ENCODE measurements around the gene GRID2IP. TPM values are rescaled to one million over a fixed set of nuclear protein-coding genes. Genes with fewer than 3 reads are reported as not detected.

GRID2IP gene
- total RNA-seq (2021) (0.13 TPM in 1 of 2 replicates, not detected in the other), Bru-seq, nascent RNA (percentile 6 among the genes with signal in this experiment), BruChase-seq, experiment 1, labeled RNA remaining after a 2-hour chase (percentile 7 among the genes with signal in this experiment), BruChase-seq, experiment 2, labeled RNA remaining after a 6-hour chase (percentile 5 among the genes with signal in this experiment)
- long read RNA-seq = 0 reads

GRCh38 chr7:6551016-6551511 is at the start of gene GRID2IP:
Gene GRID2IP, minus strand, starts transcription at chr7:6551461. Its CDS starts 25 bp downstream, at chr7:6551436.
- CTCF ChIA-PET = no interaction called here
- BruUV-seq (replicated peaks) = no TSS peak
- POLR2A ChIA-PET (ENCODE audit: low non-redundant PET) = no interaction called here
- Histone ChIP-seq H3K9me3 (ENCODE audit: low read depth, low read length, poor library complexity, severe bottlenecking) (no peaks in the 10 kb centered on the region), H3K4me3 (ENCODE audit: low read depth, low read length, poor library complexity, severe bottlenecking) (no peak within 1 kb of the TSS), H3K36me3 (ENCODE audit: insufficient read depth, low read length, poor library complexity, severe bottlenecking) (no peaks in the 10 kb centered on the region), H3K27me3 (replicated peaks; ENCODE audit: insufficient read depth, low read depth, low read length, poor library complexity) (no peaks in the 10 kb centered on the region), H3K4me1 (ENCODE audit: insufficient read depth, low read length, poor library complexity, severe bottlenecking) (no peaks in the 10 kb centered on the region), H3K27ac (ENCODE audit: low read depth, low read length, poor library complexity, severe bottlenecking) (no peak within 1 kb of the TSS)
- no peak for TF ChIP-seq CTCF (conservative IDR thresholded peaks at IDR 0.05; ENCODE audit: low read depth, low read length)
- TF ChIP-seq EZH2 (IDR thresholded peaks at IDR 0.05; ENCODE audit: borderline replicate concordance, low read depth, low read length, poor library complexity, severe bottlenecking) = no peak
- intact Hi-C loops (cut with micrococcal nuclease; ENCODE audit: unreplicated experiment) = no loop called here
- no peak for DNase-seq (ENCODE audit: low spot score)

- no TSS peak for BruUV-seq (replicated peaks)
- H3K27me3 ChIP-seq (replicated peaks; ENCODE audit: insufficient read depth, low read depth, low read length, poor library complexity) = no peaks in the 10 kb centered on the region
- no peak overlapping the region for H3K27ac ChIP-seq (ENCODE audit: low read depth, low read length, poor library complexity, severe bottlenecking)
- intact Hi-C loops (cut with micrococcal nuclease; ENCODE audit: unreplicated experiment) = no loop called here
- CTCF ChIA-PET = interaction anchor here (0.7 kb wide), 1 partner anchor 10 kb away, joined by 3 read pairs; no protein-coding TSS in a partner anchor
- H3K36me3 ChIP-seq (ENCODE audit: insufficient read depth, low read length, poor library complexity, severe bottlenecking) = peaks cover 55% of the 10 kb centered on the region
- POLR2A ChIA-PET (ENCODE audit: low non-redundant PET) = no interaction called here
- H3K9me3 ChIP-seq (ENCODE audit: low read depth, low read length, poor library complexity, severe bottlenecking) = no peaks in the 10 kb centered on the region
- DNase-seq (ENCODE audit: low spot score) = no peak
- H3K4me3 ChIP-seq (ENCODE audit: low read depth, low read length, poor library complexity, severe bottlenecking) = no peak overlapping the region
- H3K4me1 ChIP-seq (ENCODE audit: insufficient read depth, low read length, poor library complexity, severe bottlenecking) = no peaks in the 10 kb centered on the region
- TF ChIP-seq CTCF (conservative IDR thresholded peaks at IDR 0.05; ENCODE audit: low read depth, low read length) (no peak), EZH2 (IDR thresholded peaks at IDR 0.05; ENCODE audit: borderline replicate concordance, low read depth, low read length, poor library complexity, severe bottlenecking) (no peak)
These were observed 48.8 kb upstream of the GRID2IP start for GRCh38 chr7:6600093-6600492.

GRCh38 chr7:6590645-6591110 is 39.4 kb upstream of the GRID2IP start:
- ChIA-PET POLR2A (ENCODE audit: low non-redundant PET) (no interaction called here), CTCF (no interaction called here)
- no TSS peak for BruUV-seq (replicated peaks)
- no peak for TF ChIP-seq CTCF (conservative IDR thresholded peaks at IDR 0.05; ENCODE audit: low read depth, low read length)
- TF ChIP-seq EZH2 (IDR thresholded peaks at IDR 0.05; ENCODE audit: borderline replicate concordance, low read depth, low read length, poor library complexity, severe bottlenecking) = no peak
- Histone ChIP-seq H3K9me3 (ENCODE audit: low read depth, low read length, poor library complexity, severe bottlenecking) (no peaks in the 10 kb centered on the region), H3K27ac (ENCODE audit: low read depth, low read length, poor library complexity, severe bottlenecking) (peak overlapping the region; percentile 88), H3K4me1 (ENCODE audit: insufficient read depth, low read length, poor library complexity, severe bottlenecking) (peaks cover 2% of the 10 kb centered on the region), H3K27me3 (replicated peaks; ENCODE audit: insufficient read depth, low read depth, low read length, poor library complexity) (no peaks in the 10 kb centered on the region), H3K4me3 (ENCODE audit: low read depth, low read length, poor library complexity, severe bottlenecking) (peak overlapping the region; percentile 86), H3K36me3 (ENCODE audit: insufficient read depth, low read length, poor library complexity, severe bottlenecking) (peaks cover 62% of the 10 kb centered on the region)
- no peak for DNase-seq (ENCODE audit: low spot score)
- intact Hi-C loops (cut with micrococcal nuclease; ENCODE audit: unreplicated experiment) = no loop called here
